ENCODE results near the gene KIAA0825.
"Not testable (repeated sequence)": the region's sequence is repeated elsewhere in the genome, so short reads cannot be mapped to it uniquely, and the experiment has no call there.

DNA sequence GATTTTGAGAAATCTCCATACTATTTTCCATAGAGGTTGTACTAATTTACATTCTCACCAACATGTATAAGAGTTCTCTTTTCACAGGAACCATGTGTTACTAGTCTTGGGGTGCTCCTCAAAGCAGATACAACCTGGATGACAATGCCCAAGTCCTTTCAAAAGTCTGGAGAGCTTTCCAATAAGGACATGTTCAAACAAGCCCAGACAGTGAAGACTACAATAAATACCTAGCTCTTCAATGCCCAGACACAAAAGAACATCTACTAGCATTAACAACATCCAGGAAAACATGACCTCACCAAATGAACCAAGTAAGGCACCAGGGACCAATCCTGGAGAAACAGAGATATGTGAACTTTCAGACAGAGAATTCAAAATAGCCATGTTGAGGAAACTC lies 474.8 kb downstream of the KIAA0825 start:
- not testable (repeated sequence) for TF ChIP-seq CTCF, POLR2A, EP300 (IDR thresholded peaks at IDR 0.05)

All from tibial nerve (tissue), 4 donors.